Neural progenitor cell (in vitro differentiated cells): Measurements from ENCODE around the gene SLC38A1.

Experiments
- CTCF ChIP-seq: fragments of 200-600 bp; sonication (generic); IDR thresholded peaks from 2 replicates; pipeline ENCODE4 v1.5.1; 2017; ENCODE audit warnings: antibody characterized with exemption, mild to moderate bottlenecking
- EZH2 ChIP-seq: fragments of 200-600 bp; sonication (generic); IDR thresholded peaks from 2 replicates; pipeline ENCODE4 v1.6.1; 2017; ENCODE audit warnings: antibody characterized with exemption, mild to moderate bottlenecking, moderate library complexity
- EZH2phosphoT487 ChIP-seq: fragments of 200-600 bp; sonication (generic); IDR thresholded peaks from 2 replicates; pipeline ENCODE4 v1.6.1; 2017; ENCODE audit warnings: antibody characterized with exemption

GRCh38 chr12:46265734-46266133 lies 3.1 kb downstream of the SLC38A1 start:
- TF ChIP-seq CTCF (no peak), EZH2phosphoT487 (no peak), EZH2 (no peak)
